Jurkat, Clone E6-1 (cell line): Measurements from ENCODE around the gene TMEM269.
"Not testable (repeated sequence)": the region's sequence is repeated elsewhere in the genome, so short reads cannot be mapped to it uniquely, and the experiment has no call there.

Experiments
- DNase-seq: peaks from one replicate; pipeline ENCODE4 v3.0.0-alpha.2; 2011; ENCODE audit warnings: low read depth, low spot score
- H3K4me3 ChIP-seq: 2 replicates; pipeline ENCODE4 v1.5.1; 2011; ENCODE audit warnings: mild to moderate bottlenecking, low read length, control low read depth, moderate library complexity

TMEM269 gene

GRCh38 chr1:42746436-42747105 is 38.2 kb upstream of the TMEM269 start:
- no peak for DNase-seq
- no peak overlapping the region for H3K4me3 ChIP-seq

- no peak for DNase-seq
- no peak overlapping the region for H3K4me3 ChIP-seq
Measured at GRCh38 chr1:42747125-42747524, 37.7 kb upstream of the TMEM269 start.

DNA sequence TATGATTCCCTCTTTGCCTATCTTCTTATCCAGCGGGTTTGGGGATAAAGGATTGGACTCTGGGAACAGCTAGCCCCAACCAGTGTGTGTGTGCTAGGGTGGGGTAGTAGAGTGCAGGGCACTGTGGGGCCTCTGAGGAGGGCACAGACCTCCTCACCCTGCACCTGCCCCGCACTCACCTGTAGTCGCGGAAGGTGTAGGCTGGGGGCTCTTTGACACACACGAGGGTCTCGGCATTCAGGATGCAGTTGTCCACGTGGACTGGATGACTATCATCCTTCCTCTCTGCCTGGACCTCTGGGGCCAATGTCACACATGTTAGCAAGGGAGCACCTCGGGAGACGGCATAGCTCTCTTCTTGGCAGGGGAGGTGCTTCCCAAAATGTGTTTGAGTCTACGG is 36.8 kb upstream of the TMEM269 start:
- DNase-seq: no peak
- no peak overlapping the region for H3K4me3 ChIP-seq

DNA sequence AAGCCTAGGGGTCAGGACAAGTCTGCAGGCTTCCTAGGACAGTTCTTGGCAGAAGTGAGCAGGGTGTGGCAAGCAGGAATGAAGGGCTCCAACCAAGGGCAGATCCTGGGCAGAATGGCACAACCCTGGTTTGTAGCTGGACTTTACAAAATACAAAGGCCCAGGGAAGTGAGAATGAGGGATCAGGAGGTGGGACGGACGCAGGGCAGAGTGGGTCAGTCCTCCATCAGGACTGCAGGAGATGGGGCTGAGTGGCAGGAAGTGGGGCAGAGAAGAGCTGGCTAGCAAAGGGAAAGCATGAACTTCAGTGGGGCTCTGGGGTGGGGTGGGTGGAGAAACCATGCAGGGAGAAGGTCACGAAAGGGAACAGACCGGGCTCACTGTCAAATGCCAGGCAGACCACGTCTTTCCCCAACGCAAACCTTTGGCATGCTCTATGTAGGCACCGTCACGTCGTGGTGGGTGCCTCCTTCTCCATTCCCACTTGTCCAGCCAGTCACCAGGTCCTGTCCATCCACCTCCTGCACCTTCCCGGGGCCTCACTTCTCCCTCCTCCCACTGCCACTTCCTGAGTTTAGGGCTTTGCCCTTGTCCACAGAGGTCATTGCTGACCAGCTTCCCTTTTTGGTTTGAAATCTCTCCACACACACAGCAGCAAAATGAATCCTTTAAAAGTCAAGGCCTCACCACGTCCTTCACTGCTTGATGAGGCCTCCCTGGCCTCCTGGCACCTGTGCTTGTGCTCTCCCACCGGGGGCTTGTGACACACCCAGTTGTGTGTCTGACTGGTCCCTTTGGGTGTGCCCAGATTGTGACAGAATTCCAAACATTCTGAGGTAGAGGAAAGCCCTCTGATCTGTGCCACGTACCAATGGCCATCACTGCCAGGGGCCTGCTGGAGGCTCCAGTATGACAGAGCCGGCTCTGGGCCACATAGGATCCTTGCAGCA is 36.1 kb upstream of the TMEM269 start:
- H3K4me3 ChIP-seq: no peak overlapping the region
- DNase-seq: no peak

GRCh38 chr1:42750041-42750440 is 34.8 kb upstream of the TMEM269 start:
- no peak overlapping the region for H3K4me3 ChIP-seq
- no peak for DNase-seq

GRCh38 chr1:42751511-42752070 is 33.2 kb upstream of the TMEM269 start:
- not testable (repeated sequence) for H3K4me3 ChIP-seq, DNase-seq

DNA sequence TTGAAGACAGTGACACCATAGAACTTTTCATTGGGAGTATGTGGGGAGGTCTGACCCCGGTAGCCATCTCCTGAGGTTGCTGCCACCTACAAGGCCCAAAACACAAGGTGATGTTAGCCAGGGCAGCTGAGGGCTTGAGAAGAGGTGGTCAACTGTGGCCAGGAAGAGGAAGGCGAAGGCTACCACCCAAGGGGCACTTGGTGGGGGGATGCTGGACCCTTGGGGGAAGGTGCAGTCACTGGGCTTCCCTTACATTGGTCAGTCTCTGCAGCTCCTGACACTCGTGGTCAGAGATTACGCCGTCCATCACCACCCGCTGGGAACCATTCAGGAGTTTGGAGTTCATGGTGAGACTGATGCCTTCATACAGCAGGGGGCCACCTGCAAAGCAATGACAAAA is 32.5 kb upstream of the TMEM269 start:
- no peak for DNase-seq
- H3K4me3 ChIP-seq: no peak overlapping the region

DNA sequence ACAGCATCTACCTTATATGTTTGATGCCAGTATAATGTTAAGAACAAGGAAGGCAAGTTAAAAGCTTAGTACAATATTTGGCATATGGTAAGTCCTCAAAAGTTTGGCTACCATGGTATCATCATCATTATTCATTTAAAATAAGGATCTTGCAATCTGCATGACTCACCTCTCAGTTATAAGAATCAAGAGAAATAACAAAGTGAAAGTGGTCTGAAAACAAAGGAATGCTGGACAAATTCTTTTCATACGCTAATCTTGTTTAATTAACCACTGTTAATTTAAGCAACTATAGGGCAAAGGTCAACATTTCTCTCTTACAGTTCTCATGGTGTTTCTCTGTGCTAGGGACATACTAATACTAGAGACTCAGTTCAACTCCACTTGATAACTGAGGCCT is 31.7 kb upstream of the TMEM269 start:
- no peak for DNase-seq
- no peak overlapping the region for H3K4me3 ChIP-seq

DNA sequence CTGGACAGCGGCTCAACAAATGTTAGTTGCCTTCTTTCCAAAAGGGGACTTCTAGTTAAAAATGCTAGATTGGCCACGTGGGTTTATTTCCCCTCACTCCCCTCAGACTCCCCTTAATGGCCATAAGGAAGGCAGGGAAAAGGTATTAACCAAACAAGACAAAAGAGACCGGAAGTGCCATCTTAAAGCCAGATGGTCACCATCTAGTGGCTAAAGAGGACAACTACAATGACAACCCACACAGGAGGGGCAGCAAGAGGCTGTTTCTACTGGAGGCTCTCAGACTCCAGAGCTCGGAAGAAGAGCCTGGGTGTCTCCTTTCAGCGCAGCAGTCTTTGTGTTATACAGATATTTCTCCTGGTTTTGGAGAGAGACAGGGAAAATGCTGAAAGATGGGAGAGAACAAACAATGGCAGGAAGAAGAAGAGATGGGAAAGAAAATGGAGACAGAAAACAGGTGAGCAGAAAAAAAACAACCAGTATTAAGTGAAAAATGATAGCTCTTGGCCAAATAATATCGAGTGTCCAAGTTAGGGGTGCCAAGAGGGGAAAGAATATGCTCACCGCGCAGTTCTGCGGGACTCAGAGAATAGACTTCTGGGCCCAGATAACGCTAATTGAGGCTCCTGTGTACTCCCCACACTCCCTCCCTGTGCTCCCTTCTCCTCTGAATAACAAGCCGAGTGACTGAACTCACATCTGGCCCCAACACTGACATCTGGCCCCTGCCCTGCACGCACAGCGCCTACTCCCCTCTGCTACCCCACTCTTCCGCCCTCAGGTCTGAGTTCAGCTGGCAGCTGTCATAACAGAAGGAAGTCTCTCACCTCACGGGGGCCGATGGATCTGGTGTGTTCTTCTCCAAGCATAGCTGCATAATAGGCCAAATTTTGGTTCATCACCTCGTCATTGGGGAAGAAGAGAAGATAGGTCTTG is 27.6 kb upstream of the TMEM269 start:
- DNase-seq: no peak
- no peak overlapping the region for H3K4me3 ChIP-seq

GRCh38 chr1:42757892-42758275 is 26.9 kb upstream of the TMEM269 start:
- DNase-seq: no peak
- no peak overlapping the region for H3K4me3 ChIP-seq

DNA sequence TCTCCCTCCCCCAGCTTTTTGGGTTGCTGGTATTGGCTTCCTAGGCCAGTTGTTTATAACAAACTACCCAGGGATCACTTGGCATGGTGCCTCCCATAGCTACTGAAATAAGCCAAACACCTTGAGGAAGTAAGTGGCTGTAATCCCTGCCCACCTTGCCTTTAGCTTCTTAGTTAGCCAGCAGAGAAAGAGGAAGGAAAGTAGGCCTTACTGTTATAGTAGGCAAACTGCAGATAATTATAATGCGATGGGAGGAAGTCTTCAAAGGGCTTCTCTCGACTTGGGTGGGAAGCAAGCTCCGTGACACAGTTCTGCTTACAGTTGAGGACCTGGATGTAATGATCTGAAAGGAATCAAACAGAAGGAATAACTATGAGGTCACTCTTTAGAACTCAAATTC is 26.1 kb upstream of the TMEM269 start:
- DNase-seq: no peak
- H3K4me3 ChIP-seq: no peak overlapping the region

DNA sequence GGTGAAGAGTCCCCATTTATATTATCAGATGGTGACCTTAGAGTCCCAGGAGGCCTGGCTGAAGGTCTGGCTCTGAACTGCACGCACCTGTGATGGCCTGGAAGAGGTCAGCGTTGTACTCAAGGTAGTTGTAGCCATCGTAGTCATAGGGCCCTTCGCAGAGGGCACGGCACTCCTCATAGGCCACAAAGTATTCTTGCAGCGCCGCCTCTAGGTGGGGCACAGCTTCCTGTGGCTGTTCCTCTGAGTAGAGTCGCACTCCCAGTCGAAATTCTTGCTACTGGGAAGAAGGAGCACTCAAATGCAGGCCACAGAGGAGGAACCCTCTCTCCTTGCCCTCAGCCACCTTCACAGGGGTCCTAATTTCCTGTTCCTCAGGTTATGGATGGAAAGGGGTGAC is 25.7 kb upstream of the TMEM269 start:
- no peak overlapping the region for H3K4me3 ChIP-seq
- DNase-seq: no peak

GRCh38 chr1:42761567-42761966 is 23.2 kb upstream of the TMEM269 start:
- DNase-seq: no peak
- H3K4me3 ChIP-seq: no peak overlapping the region

DNA sequence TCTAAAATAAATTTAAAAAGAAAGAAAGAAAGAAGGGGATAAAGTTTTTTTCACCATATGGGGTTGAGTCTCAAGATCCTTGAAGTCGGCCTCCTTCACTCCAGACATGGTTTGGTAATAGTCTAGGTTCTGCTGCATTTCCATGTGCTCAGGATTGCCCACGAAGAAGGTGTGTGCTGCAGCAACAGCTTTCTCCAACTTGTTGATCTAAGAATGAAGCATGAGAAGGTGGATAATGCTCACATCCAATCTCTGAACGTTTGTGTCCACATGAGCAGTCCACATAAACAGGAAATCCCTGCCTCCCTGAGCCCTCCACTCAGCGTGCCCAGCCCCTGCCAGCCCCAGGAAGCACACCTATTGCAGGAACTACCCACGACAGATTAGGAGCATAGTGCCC is 22.5 kb upstream of the TMEM269 start:
- no peak for DNase-seq
- H3K4me3 ChIP-seq: no peak overlapping the region

- no peak for DNase-seq
- no peak overlapping the region for H3K4me3 ChIP-seq
Measured at GRCh38 chr1:42765269-42765668, 19.5 kb upstream of the TMEM269 start.

- DNase-seq: peak; percentile 44
- peak overlapping the region; percentile 88 for H3K4me3 ChIP-seq
Measured at GRCh38 chr1:42765832-42766740, 18.7 kb upstream of the TMEM269 start.

GRCh38 chr1:42766741-42767509 is 17.9 kb upstream of the TMEM269 start, which contains the start of the genes C1orf50 and P3H1:
TSS of gene C1orf50 (plus strand) at chr1:42767249. CDS start at chr1:42767312, 63 bp downstream.
TSS of gene P3H1 (minus strand) at chr1:42767028. CDS start at chr1:42766971, 57 bp downstream.
- DNase-seq: peak; percentile 99

More at GRCh38 chr1:42766741-42767509, 17.9 kb upstream of the TMEM269 start, which contains the start of the genes C1orf50 and P3H1:
- H3K4me3 ChIP-seq: peak within 1 kb of the TSS; percentile 88
